GM10847 (cell line): ENCODE results near the gene INPP5K.

Experiments
- POLR2A ChIP-seq: IDR thresholded peaks from 2 replicates; pipeline ENCODE4 v1.6.1; 2011; ENCODE audit not compliant: insufficient read length; ENCODE audit errors: extremely low read depth

The INPP5K gene

DNA sequence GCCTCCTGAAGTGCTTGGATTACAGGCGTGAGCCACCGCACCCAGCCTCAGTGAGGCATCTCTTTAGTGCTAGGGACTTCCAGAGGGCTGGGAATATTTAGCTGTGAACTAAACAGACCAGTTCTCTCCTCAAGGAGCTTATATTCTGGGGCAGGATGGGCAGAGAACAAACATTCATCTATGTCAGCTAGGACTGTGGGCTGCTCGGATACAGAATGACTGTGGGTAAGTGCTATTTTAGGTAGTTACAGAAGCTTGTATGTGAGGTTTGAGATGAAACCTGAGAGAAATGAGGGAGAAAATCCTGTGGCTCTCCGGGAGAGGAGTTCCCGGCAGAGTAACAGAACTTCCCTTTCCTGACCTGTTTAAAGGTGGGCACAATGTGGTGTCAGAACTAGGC lies 6.2 kb upstream of the INPP5K start:
- no peak for TF ChIP-seq POLR2A

DNA sequence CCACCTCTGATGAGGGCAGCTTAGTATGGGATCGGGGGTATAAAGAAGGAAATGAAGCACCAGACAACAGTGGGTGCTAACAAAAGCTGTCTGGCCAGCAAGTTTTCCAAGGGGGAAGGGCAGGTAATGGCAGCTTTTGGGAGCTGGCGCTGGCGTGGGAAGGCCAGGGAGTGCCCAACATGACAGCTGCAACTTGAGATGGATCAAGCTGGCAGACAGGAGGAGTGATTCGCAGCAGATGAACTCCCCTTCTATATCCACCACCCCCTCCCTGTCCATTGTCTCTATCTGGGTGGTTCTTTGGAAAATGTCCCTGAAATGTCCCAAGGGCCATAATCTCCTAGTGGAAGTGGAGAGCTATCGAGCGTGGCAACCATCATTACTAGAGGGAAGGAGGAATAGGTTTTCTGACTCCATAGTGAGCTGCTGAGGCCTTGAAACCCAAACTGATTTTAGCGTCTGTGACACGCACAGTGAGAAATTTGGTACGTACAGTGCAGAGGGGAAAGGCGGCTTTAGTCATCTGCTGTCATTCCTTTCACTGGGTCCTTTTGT lies 4.8 kb upstream of the INPP5K start:
- TF ChIP-seq POLR2A = no peak

DNA sequence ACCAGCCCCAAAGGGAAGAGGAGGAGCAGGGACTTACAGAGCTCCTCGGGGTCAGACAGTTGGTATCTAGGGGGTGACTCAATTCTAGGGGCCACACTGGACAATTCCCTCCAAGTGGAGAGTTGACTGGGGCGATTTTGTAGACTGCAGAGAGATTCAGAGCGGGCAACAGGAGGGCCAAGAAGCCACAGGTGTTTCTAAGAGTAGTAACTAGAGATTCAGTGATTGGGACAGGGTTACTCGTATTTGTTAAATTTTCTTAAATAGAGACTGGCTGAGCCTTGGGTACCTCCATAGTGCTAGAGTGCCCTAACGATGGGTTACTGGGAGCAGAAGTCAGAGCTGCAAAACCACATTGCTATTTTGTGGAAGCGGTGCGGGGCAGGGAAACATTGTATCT lies 3.3 kb upstream of the INPP5K start:
- no peak for TF ChIP-seq POLR2A

DNA sequence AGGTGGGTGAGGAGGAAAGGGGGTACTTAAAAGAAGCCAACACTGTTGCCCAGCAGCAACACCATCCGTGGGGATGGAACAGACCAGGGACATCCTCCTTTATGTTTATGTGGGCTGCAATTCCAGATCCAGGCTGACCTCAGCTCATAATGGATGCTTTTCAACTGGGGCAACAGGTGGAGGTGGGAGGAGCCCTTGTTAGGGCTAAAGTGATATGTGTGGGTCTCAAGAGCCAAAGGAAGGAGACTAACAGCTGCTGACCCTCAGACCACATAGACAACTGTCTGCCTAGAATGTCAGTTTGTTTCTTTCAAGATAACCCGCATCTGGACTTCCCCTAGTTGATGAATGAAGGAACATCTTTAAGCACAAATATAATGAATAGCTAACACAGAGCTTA lies 2.0 kb upstream of the INPP5K start:
- no peak for TF ChIP-seq POLR2A

DNA sequence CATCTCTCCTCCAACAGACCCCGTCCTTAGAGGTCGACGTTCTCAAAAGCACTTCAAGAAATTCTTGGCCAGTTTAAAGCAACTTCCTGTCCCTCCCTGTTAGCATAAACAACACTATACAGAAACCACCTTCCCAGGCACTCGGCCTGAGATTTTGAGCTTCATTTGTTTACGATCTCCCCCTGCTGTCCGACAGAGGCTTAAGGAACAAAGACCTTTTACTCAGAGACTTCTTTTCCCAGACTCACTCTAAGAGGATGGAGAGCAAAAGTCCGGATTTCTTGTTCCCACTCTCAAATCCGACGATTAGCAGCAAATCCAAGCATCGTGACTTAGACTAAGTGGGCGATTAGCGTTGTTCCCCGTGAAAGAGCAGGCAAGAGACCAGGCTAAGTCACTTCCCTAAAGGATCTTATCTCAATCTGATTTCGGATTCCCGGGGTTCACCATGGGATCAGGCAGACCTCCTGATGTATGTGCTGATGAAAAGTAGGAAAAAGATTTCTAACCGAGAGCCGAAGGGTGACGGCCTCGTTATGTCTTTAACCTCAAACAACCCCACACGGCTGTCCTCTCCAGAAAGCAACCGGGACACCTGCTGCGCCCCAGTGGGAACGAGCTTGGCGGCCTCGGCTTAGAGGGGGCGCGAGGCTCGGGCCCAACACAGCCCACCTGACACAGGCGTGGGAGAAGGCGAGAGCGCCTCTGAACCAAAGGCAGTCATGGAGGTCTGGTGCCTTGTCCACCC lies 598 bp downstream of the INPP5K start:
- TF ChIP-seq POLR2A = no peak

- no peak for TF ChIP-seq POLR2A
Measured at GRCh38 chr17:1512351-1512750, 4.1 kb downstream of the INPP5K start.

DNA sequence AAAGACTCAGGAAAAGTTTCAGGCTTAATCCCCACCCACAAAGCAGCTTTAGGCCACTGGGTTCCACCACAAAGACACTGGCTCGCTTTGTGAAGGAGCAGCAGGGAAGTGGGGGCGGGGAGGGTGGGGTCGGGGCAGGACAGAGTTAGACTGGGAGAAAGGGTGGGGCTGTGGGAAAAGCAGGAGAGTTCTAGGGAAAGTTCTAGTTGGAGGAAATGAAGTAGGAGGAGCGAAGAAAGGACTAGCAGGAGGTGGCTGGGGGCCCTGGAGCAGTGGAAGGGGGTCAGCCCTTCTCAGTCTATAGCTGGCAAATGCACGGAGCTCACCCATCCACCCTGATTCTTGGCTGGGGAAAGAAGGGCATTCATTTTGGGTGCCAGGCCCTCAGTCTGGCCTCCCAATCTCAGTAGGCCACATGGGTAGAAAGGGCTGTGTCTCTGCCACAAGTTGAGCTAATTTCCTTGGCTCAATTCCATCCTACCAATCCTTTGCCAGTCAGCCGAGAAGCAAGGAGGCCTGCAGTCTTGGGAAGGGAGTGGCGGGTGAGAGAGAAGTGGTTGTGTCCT lies 4.6 kb downstream of the INPP5K start:
- TF ChIP-seq POLR2A = no peak

- no peak for TF ChIP-seq POLR2A
Measured at GRCh38 chr17:1511290-1511689, 5.1 kb downstream of the INPP5K start.

DNA sequence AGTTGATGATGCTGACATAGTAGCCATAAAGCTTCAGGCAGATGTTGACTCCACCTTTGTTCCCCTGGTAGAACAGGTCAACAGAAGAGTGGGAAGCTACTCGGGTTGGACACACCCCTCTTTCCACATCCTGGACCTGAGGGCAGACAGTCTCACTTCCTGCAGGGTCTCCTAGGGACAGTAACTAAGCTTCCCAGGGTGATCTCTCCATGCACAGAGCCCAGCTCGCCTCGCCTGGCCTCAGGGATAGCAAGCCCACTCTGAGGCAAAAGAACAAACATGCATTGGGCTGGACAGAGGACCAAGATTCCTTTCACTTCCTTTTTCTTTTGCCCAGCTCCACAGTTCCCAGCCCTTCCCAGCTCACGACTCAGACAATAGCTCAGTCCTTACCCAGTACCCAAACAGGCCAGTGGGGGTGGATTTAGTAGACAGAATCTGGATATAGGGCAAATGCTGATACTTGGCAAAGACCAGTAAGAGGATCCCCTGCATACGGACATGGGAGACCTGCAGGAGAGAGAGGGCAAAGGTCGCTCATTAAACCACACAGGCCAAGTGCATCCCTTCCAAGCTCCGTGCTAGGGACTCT lies 7.0 kb downstream of the INPP5K start:
- TF ChIP-seq POLR2A = no peak

DNA sequence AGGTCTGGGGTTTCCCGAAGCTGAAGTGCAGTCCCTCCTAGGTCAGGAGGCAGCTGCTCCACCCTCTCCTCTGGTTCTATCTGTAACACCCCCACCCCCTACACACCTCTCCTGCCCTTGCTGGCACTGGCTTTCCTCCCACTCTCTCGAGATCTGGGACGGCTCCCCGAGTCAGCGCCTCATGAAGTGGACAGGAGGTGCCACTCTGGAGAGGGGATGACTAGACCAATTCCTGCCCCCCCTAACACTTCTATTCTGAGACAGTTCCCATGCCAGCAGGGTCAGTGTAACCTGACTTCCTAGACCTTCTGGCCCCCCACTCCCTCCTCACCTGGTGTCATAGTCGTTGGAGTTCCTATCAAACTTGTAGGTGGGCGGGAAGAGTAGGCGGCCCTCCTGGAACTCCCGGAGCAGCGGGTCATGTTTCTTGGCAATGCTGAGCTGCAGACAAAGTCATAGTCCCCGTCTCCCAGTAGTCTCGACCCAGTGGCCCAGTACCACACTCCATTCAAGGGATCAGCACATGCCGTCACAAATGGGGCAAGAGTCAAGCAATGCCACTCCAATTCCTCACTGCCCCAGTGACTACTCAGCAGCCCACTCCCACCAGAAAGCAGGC lies 9.7 kb downstream of the INPP5K start:
- no peak for TF ChIP-seq POLR2A

DNA sequence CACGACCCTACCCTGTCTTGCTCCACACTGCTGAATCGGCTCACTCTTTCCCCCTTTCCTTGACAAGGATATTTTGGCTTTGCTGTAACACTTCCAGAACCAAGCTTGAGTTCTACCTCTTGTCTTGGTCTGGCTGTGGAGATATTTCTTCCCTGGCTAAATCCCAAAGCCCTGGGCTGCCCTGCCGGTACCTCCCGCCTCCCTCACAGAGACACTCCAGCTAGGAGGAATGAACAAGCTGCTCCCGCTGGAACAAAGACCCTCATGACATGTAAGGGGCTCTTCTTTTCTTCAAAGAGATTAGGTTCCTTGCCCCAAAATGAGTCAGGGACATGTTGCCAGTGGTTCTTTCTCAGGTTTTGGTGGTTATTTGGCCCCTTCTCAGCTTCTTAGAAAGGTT lies 10.8 kb downstream of the INPP5K start:
- no peak for TF ChIP-seq POLR2A

- TF ChIP-seq POLR2A = no peak
Measured at GRCh38 chr17:1504866-1505265, 11.5 kb downstream of the INPP5K start.

GRCh38 chr17:1503699-1504098 lies 12.7 kb downstream of the INPP5K start:
- TF ChIP-seq POLR2A = no peak

- TF ChIP-seq POLR2A = no peak
Measured at GRCh38 chr17:1498869-1499268, 17.5 kb downstream of the INPP5K start.

- no peak for TF ChIP-seq POLR2A
Measured at GRCh38 chr17:1498233-1498632, 18.2 kb downstream of the INPP5K start.

DNA sequence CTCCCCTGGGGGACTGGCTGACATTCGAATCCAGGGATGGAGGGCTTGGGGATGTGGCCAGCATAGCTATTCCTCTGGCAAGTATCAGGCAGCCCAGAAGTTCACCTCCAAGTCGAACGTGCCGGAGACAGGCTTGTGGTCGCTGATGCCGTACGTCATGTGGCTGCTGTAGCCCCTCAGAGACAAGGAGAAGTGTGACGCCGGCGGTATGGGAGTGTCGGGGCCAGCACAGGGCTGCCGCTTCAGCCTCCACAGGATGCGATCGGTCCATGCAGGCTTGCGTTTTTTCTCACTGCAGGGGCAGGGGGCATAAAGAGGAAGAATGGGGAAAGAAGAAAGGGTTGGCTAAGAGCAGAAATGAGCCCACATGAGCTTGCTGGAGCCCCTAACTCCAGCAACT lies 18.6 kb downstream of the INPP5K start:
- TF ChIP-seq POLR2A = no peak
